HG02885 (cell line): Measurements from ENCODE around the gene SEPTIN14.
"Not testable (repeated sequence)": the region's sequence is repeated elsewhere in the genome, so short reads cannot be mapped to it uniquely, and the experiment has no call there.

Source experiments
- ATAC-seq: cut with Tn5 transposase; IDR thresholded peaks from one replicate; pipeline ENCODE4 v1.9.1; 2021; ENCODE audit warnings: mild to moderate bottlenecking; ENCODE audit not compliant: unreplicated experiment, poor library complexity

The SEPTIN14 gene

GRCh38 chr7:55862652-55863051, at the start of gene SEPTIN14:
SEPTIN14 (minus strand) TSS chr7:55862752; CDS start chr7:55861996, 756 bp downstream.
- not testable (repeated sequence) for ATAC-seq

GRCh38 chr7:55903985-55904759, 41.6 kb upstream of the SEPTIN14 start:
- peak; percentile 97 for ATAC-seq

- ATAC-seq = not testable (repeated sequence)
Measured at GRCh38 chr7:55901059-55901458, 38.5 kb upstream of the SEPTIN14 start.

GRCh38 chr7:55898287-55898686, 35.7 kb upstream of the SEPTIN14 start:
- no peak for ATAC-seq

- no peak for ATAC-seq
Measured at GRCh38 chr7:55895021-55895420, 32.5 kb upstream of the SEPTIN14 start.

- ATAC-seq = no peak
Measured at GRCh38 chr7:55893940-55894339, 31.4 kb upstream of the SEPTIN14 start.

- not testable (repeated sequence) for ATAC-seq
Measured at GRCh38 chr7:55888378-55888777, 25.8 kb upstream of the SEPTIN14 start.

GRCh38 chr7:55887821-55888247, 25.3 kb upstream of the SEPTIN14 start:
- ATAC-seq = no peak

- ATAC-seq = no peak
Measured at GRCh38 chr7:55884321-55884720, 21.8 kb upstream of the SEPTIN14 start.

- ATAC-seq = no peak
Measured at GRCh38 chr7:55878691-55879090, 16.1 kb upstream of the SEPTIN14 start.

- no peak for ATAC-seq
Measured at GRCh38 chr7:55877308-55877707, 14.8 kb upstream of the SEPTIN14 start.

- ATAC-seq = no peak
Measured at GRCh38 chr7:55873765-55874164, 11.2 kb upstream of the SEPTIN14 start.

GRCh38 chr7:55871932-55872485, 9.5 kb upstream of the SEPTIN14 start:
- no peak for ATAC-seq

GRCh38 chr7:55868989-55869388, 6.4 kb upstream of the SEPTIN14 start:
- not testable (repeated sequence) for ATAC-seq

- not testable (repeated sequence) for ATAC-seq
Measured at GRCh38 chr7:55845164-55845563, 17.4 kb downstream of the SEPTIN14 start.

- no peak for ATAC-seq
Measured at GRCh38 chr7:55838595-55838994, 24.0 kb downstream of the SEPTIN14 start.

GRCh38 chr7:55827577-55827976, 35.0 kb downstream of the SEPTIN14 start:
- no peak for ATAC-seq

- no peak for ATAC-seq
Measured at GRCh38 chr7:55818686-55819085, 43.9 kb downstream of the SEPTIN14 start.

GRCh38 chr7:55797260-55797659, 65.3 kb downstream of the SEPTIN14 start:
- not testable (repeated sequence) for ATAC-seq

- no peak for ATAC-seq
Measured at GRCh38 chr7:55794527-55794926, 68.0 kb downstream of the SEPTIN14 start.

GRCh38 chr7:55792048-55792447, 70.5 kb downstream of the SEPTIN14 start:
- ATAC-seq = no peak

- ATAC-seq = no peak
Measured at GRCh38 chr7:55787796-55788195, 74.8 kb downstream of the SEPTIN14 start.
